ENCODE results near the gene HRCT1. TPM values are rescaled to one million over a fixed set of nuclear protein-coding genes. Genes with fewer than 3 reads are reported as not detected.
A peak's percentile ranks its signal among the peaks of the same experiment; 100 is the strongest.

HRCT1 gene
- total RNA-seq, 4 donors from 2014 or later = 0.59 to 10.1 (median 1.4) TPM; not detected in 1

- Histone ChIP-seq H3K27ac (peak overlapping the region; percentile 39 to 77), H3K4me3 (no peak overlapping the region), H3K9me3 (no peaks in the 10 kb centered on the region), H3K4me1 (peaks cover under 1 to 13% of the 10 kb centered on the region in 2 donors), H3K27me3 (no peaks in the 10 kb centered on the region), H3K36me3 (no peaks in the 10 kb centered on the region)
- intact Hi-C loops (cut with DNase I; ENCODE audit: low total_unique reads) = no loop called here
- no peak for TF ChIP-seq POLR2A (IDR thresholded peaks at IDR 0.05)
- TF ChIP-seq CTCF (IDR thresholded peaks at IDR 0.05) = no peak
- no peak for DNase-seq
Measured at GRCh38 chr9:35915681-35916294, 9.8 kb downstream of the HRCT1 start.

GRCh38 chr9:35917261-35917660, 11.3 kb downstream of the HRCT1 start:
- Histone ChIP-seq H3K27me3 (no peaks in the 10 kb centered on the region), H3K4me1 (peaks cover 0 to 13% of the 10 kb centered on the region in 2 donors), H3K36me3 (no peaks in the 10 kb centered on the region), H3K9me3 (no peaks in the 10 kb centered on the region), H3K27ac (peak overlapping the region; percentile 42 to 77), H3K4me3 (no peak overlapping the region)
- TF ChIP-seq CTCF (IDR thresholded peaks at IDR 0.05) = no peak
- TF ChIP-seq POLR2A (IDR thresholded peaks at IDR 0.05) = no peak
- DNase-seq = no peak
- intact Hi-C loops (cut with DNase I; ENCODE audit: low total_unique reads) = no loop called here

GRCh38 chr9:35918780-35919179, 12.8 kb downstream of the HRCT1 start:
- intact Hi-C loops (cut with DNase I; ENCODE audit: low total_unique reads) = no loop called here
- peak overlapping the region; percentile 60 to 77 for H3K27ac ChIP-seq
- no peak for DNase-seq
- TF ChIP-seq POLR2A (IDR thresholded peaks at IDR 0.05) (no peak), CTCF (IDR thresholded peaks at IDR 0.05) (no peak)
- H3K4me1 ChIP-seq = peaks cover 0 to 15% of the 10 kb centered on the region in 2 donors
- H3K27me3 ChIP-seq = no peaks in the 10 kb centered on the region
- H3K4me3 ChIP-seq = no peak overlapping the region
- H3K36me3 ChIP-seq = no peaks in the 10 kb centered on the region
- H3K9me3 ChIP-seq = no peaks in the 10 kb centered on the region

GRCh38 chr9:35919212-35920008, 13.4 kb downstream of the HRCT1 start:
- no peak for DNase-seq
- no peak for TF ChIP-seq POLR2A (IDR thresholded peaks at IDR 0.05)
- TF ChIP-seq CTCF (IDR thresholded peaks at IDR 0.05) = no peak
- no peaks in the 10 kb centered on the region for H3K36me3 ChIP-seq
- intact Hi-C loops (cut with DNase I; ENCODE audit: low total_unique reads) = no loop called here
- H3K9me3 ChIP-seq = no peaks in the 10 kb centered on the region
- H3K27me3 ChIP-seq = no peaks in the 10 kb centered on the region
- peak overlapping the region; percentile 60 to 77 for H3K27ac ChIP-seq
- no peak overlapping the region for H3K4me3 ChIP-seq
- peaks cover 0 to 15% of the 10 kb centered on the region in 2 donors for H3K4me1 ChIP-seq

GRCh38 chr9:35920051-35920620, 14.1 kb downstream of the HRCT1 start:
- H3K27ac ChIP-seq = peak overlapping the region; percentile 60 to 77
- peaks cover 0 to 19% of the 10 kb centered on the region in 2 donors for H3K4me1 ChIP-seq
- H3K9me3 ChIP-seq = no peaks in the 10 kb centered on the region
- DNase-seq = peak in 1 of 2 donors; percentile 71
- intact Hi-C loops (cut with DNase I; ENCODE audit: low total_unique reads) = no loop called here
- H3K36me3 ChIP-seq = no peaks in the 10 kb centered on the region
- TF ChIP-seq POLR2A (IDR thresholded peaks at IDR 0.05) (no peak), CTCF (IDR thresholded peaks at IDR 0.05) (no peak)
- H3K4me3 ChIP-seq = no peak overlapping the region
- H3K27me3 ChIP-seq = no peaks in the 10 kb centered on the region

Data from uterus (tissue), 4 donors.